ENCODE measurements around the gene COX4I2.

The COX4I2 gene

DNA sequence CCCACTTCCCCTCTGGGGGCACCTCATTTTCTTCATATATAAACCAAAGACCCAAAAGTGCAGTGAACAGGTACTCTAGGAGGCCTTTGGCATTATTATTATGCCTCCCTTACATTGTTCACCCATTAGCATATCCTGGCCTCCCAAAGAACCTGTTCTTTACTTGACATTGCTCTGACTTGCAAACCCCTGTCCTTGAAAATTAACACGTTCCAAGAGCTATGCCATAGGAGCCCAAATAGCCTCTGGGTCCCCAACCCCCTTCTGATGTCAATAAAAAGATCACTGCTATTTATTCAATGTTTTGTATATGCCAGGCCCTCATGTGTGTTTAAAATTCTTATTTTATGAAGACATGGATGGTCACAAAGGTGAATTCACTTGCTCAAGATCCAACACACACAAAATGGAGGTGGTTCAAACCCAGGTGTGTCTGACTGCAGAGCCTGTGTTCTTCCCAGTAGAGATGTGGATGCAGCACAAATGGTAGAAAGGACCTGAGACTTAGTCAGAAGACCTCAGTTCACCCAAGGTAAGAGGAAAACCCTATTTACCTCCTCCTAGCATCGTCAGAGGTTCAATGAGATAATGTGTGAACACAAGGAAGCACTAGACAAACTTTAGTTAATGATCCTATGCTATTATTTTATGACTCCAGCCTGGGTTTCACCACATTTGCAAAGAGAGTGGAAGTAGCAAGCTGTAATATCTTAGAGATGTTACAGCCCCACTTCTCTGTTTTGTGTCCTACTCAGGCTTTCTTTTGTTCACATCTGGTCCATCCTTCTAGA lies 48.3 kb downstream of the COX4I2 start:
- Histone ChIP-seq H3K4me3 (no peak overlapping the region), H3K27ac (peak overlapping the region in 1 of 2 donors; percentile 27), H3K4me1 (peaks cover 0 to 75% (median 25%) of the 10 kb centered on the region in 4 donors), H3K27me3 (no peaks in the 10 kb centered on the region), H3K36me3 (peaks cover 0 to 31% (median 18%) of the 10 kb centered on the region in 3 donors), H3K9me3 (no peaks in the 10 kb centered on the region)
- DNase-seq = no peak
- intact Hi-C loops (cut with DNase I; ENCODE audit: low total_unique reads) = no loop called here
- TF ChIP-seq, protein P1, sequence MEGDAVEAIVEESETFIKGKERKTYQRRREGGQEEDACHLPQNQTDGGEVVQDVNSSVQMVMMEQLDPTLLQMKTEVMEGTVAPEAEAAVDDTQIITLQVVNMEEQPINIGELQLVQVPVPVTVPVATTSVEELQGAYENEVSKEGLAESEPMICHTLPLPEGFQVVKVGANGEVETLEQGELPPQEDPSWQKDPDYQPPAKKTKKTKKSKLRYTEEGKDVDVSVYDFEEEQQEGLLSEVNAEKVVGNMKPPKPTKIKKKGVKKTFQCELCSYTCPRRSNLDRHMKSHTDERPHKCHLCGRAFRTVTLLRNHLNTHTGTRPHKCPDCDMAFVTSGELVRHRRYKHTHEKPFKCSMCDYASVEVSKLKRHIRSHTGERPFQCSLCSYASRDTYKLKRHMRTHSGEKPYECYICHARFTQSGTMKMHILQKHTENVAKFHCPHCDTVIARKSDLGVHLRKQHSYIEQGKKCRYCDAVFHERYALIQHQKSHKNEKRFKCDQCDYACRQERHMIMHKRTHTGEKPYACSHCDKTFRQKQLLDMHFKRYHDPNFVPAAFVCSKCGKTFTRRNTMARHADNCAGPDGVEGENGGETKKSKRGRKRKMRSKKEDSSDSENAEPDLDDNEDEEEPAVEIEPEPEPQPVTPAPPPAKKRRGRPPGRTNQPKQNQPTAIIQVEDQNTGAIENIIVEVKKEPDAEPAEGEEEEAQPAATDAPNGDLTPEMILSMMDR (IDR thresholded peaks at IDR 0.05) = no peak

DNA sequence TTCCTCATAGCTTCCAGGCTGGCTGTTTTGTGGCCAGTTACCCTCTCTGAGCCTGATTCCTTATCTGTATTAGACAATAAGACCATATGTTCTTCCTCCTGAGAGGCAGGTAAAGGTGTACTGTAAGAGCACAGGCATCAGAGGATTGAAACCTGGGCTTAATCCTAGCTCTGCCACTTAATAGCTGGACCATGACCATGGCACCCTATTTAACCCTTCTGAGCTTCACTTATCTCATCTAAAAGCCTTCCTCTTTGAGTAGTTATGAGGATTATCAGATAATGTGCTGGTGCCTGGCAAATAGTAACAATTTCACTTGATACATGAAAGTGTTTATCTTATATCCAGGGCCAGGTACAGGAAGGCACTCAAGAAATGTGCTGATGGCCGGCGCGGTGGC lies 50.1 kb downstream of the COX4I2 start:
- H3K4me1 ChIP-seq = peaks cover 0 to 77% (median 18%) of the 10 kb centered on the region in 4 donors

DNA sequence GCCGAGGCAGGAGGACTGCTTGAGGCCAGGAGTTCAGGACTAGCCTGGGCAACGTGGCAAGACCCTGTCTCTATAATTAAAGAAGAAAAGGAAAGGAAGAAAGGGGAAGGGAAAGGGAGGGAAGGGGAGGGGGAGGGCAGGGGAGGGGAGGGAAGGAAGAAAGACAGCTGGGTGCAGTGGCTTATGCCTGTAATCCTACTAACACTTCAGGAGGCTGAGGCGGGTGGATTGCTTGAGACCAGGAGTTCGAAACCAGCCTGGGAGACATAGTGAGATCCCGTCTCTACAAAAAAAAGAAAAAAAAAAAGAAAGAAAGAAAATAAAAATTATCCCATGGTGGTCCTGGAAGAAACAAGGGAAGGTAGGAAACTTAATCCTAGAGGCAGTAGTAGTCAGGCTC lies 51.4 kb downstream of the COX4I2 start:
- H3K36me3 ChIP-seq = peaks cover 0 to 34% (median 27%) of the 10 kb centered on the region in 3 donors
- H3K27me3 ChIP-seq = no peaks in the 10 kb centered on the region
- peaks cover 0 to 80% (median 17%) of the 10 kb centered on the region in 4 donors for H3K4me1 ChIP-seq
- no peak overlapping the region for H3K4me3 ChIP-seq
- DNase-seq = no peak
- TF ChIP-seq, protein P1 (IDR thresholded peaks at IDR 0.05) = no peak
- intact Hi-C loops (cut with DNase I; ENCODE audit: low total_unique reads) = no loop called here
- H3K9me3 ChIP-seq = no peaks in the 10 kb centered on the region
- no peak overlapping the region for H3K27ac ChIP-seq

More for the DNA sequence above, 50.1 kb downstream of the COX4I2 start:
- H3K9me3 ChIP-seq = no peaks in the 10 kb centered on the region
- no peak overlapping the region for H3K4me3 ChIP-seq
- no peak for DNase-seq
- H3K36me3 ChIP-seq = peaks cover 0 to 34% (median 18%) of the 10 kb centered on the region in 3 donors
- no peaks in the 10 kb centered on the region for H3K27me3 ChIP-seq
- intact Hi-C loops (cut with DNase I; ENCODE audit: low total_unique reads) = no loop called here
- H3K27ac ChIP-seq = no peak overlapping the region
- TF ChIP-seq, protein P1 (IDR thresholded peaks at IDR 0.05) = no peak

DNA sequence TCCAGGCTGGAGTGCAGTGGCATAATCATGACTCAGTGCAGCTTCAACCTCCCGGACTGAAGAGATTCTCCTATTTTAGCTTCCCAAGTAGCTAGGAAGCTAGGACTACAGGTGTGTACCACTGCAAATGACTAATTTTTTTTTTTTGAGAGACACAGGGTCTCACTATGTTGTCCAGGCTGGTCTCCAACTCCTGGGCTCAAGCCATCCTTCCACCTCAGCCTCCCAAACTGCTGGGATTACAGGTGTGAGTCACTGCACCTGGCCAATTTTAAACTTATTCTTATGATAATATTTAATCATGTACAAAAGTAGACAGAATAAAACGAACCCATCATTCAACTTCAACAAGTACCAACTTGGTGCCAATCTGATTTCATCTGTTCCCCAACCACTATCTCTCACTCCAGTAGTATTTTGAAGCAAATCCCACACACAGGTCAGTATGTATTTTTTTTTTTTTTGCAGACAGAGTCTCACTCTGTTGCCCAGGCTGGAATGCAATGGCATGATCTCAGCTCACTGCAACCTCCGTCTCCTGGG lies 52.5 kb downstream of the COX4I2 start:
- H3K4me1 ChIP-seq = peaks cover 0 to 80% (median 19%) of the 10 kb centered on the region in 4 donors
- TF ChIP-seq, protein P1 (IDR thresholded peaks at IDR 0.05) = no peak
- no peaks in the 10 kb centered on the region for H3K9me3 ChIP-seq
- intact Hi-C loops (cut with DNase I; ENCODE audit: low total_unique reads) = no loop called here
- no peak for DNase-seq
- no peak overlapping the region for H3K4me3 ChIP-seq
- no peaks in the 10 kb centered on the region for H3K27me3 ChIP-seq
- peaks cover 0 to 34% (median 27%) of the 10 kb centered on the region in 3 donors for H3K36me3 ChIP-seq
- no peak overlapping the region for H3K27ac ChIP-seq

DNA sequence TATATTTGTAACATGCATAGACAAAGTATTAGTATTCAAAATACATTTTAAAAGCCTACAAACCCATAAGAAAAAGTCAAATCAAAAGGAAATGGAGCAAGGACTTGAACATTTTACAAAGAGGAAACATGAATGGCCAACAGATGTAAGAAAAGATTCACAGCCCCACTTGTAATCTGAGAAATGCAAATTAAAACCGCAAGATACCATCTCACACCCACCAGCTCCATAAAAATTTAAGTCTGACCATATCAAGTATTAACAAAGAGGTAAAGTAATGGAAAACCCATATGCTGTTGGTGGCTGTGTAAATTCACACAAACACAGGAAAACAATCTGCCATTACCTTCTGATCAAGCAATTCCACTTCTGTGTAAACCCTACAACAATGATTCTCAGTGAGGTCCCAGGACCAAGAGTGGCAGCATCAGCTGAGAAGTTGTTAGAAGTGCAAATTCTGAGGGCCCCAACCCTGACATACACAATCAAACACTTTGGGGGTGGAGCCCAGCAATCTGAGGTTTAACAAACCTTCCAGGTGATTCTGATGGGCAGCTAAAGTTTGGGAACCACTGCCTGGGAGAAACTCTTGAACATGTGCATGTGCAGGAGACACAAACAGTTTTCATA lies 54.0 kb downstream of the COX4I2 start:
- H3K27ac ChIP-seq = peak overlapping the region in 1 of 2 donors; percentile 20
- peaks cover 0 to 29% (median 22%) of the 10 kb centered on the region in 3 donors for H3K36me3 ChIP-seq
- no peaks in the 10 kb centered on the region for H3K9me3 ChIP-seq
- DNase-seq = no peak
- H3K4me1 ChIP-seq = peaks cover 0 to 80% (median 25%) of the 10 kb centered on the region in 4 donors
- no peaks in the 10 kb centered on the region for H3K27me3 ChIP-seq
- intact Hi-C loops (cut with DNase I; ENCODE audit: low total_unique reads) = no loop called here
- no peak overlapping the region for H3K4me3 ChIP-seq
- TF ChIP-seq, protein P1 (IDR thresholded peaks at IDR 0.05) = no peak
